GM12891 (cell line): ENCODE measurements around the gene FRYL.

Source experiments
- PAX5 ChIP-seq: IDR thresholded peaks from 2 replicates; pipeline ENCODE4 v1.6.1; 2011; ENCODE audit warnings: low read length, moderate library complexity, mild to moderate bottlenecking; ENCODE audit not compliant: insufficient read depth, severe bottlenecking
- POLR2A ChIP-seq: IDR thresholded peaks from 2 replicates; pipeline ENCODE4 v1.6.1; 2011; ENCODE audit warnings: low read depth, low read length, control low read depth
- POLR2AphosphoS5 ChIP-seq: IDR thresholded peaks from 2 replicates; pipeline ENCODE4 v1.6.1; 2011; ENCODE audit warnings: low read depth, low read length, control low read depth
- POU2F2 ChIP-seq: IDR thresholded peaks from 2 replicates; pipeline ENCODE4 v1.6.1; 2011; ENCODE audit warnings: low read depth, mild to moderate bottlenecking, control low read depth, low read length, moderate library complexity
- SPI1 ChIP-seq: IDR thresholded peaks from 2 replicates; pipeline ENCODE4 v1.6.1; 2011; ENCODE audit warnings: low read depth, low read length, control low read depth
- TAF1 ChIP-seq: IDR thresholded peaks from 2 replicates; pipeline ENCODE4 v1.6.1; 2011; ENCODE audit warnings: low read depth, low read length, control low read depth

DNA sequence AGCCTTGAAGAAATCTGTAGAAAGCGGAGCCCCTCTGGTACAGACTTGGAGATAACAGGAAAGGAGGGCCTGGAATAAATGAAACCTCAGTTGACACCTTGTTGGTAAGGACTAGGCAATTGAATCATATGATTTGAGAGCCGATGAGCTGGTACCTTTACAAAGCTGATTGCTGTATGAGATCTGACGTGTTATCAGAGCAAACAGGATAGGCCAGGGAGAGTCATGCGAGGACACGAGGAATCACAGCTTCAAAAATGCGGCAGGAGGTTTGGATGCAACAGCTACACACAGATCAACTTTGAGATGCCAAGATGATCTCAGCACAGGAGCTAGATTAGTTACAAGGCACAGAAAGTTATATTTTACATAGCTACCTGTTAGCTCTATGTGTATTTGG, 304.3 kb downstream of the FRYL start:
- no peak for TF ChIP-seq POLR2A
- no peak for TF ChIP-seq TAF1
- TF ChIP-seq POLR2AphosphoS5 = no peak
- no peak for TF ChIP-seq SPI1
- TF ChIP-seq PAX5 = no peak
- TF ChIP-seq POU2F2 = no peak
